H1 (cell line): ENCODE measurements around the gene RABIF. TPM values are rescaled to one million over a fixed set of nuclear protein-coding genes. Genes with fewer than 3 reads are reported as not detected.

Experiments
- polyA plus RNA-seq, 7 experiments: library from polyadenylated mRNA; depleted of rRNA in 3 of 7; stranded (reverse) in 5 of 7; unstranded in 2 of 7; fragments of >200 nt in 5 of 7; fragments of 200-250 nt in 2 of 7; gene quantifications; 1 replicate in 5 of 7; 2 replicates in 1 of 7; 4 replicates in 1 of 7; pipeline versions ENCODE4 v1.2.1 to v1.2.3, GENCODE V29; 2011 to 2013; ENCODE audit warnings: missing spikeins in 2 of 7, mixed read lengths in 2 of 7
- total RNA-seq: library from RNA; stranded (reverse); fragmentation: NEBNext Ultra II Directional; extraction: Animal tissue kit (Norgen Biotek cat#: 25700); gene quantifications from 2 replicates; pipeline ENCODE4 v1.2.1, GENCODE V29; 2021
- TF ChIP-seq, protein P1 (sequence below): fragments of 300-600 bp; sonication (generic); IDR thresholded peaks from 2 replicates; pipeline ENCODE4 v1.7.1; 2012; ENCODE audit warnings: low read length, moderate library complexity, mild to moderate bottlenecking, inconsistent platforms; ENCODE audit not compliant: insufficient replicate concordance

The RABIF gene
- total and polyA plus RNA-seq, 2 of the 8 experiments (the other 6 are each of a cell fraction or from before 2014, with no cell fraction given), result 5.6 to 6.9 TPM

DNA sequence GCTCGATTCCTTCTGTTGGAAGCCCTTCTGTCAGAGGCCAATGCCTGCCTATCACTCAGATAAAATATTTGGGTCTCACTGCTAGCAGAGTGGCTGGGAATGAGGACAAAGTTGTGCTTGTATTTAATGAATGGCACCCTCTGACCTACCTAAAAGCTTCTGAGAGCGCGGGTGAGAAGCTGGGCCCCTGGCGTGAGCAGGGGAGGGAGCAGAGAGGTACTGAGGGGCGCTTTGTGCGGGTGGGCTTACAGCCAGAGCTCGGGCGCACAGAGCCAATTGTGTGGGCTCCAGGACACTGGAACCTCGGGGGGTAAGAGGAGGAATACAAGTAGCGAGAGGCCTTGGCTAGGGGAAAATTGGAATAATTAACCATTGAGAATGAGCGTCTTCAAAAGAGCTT lies 45.9 kb downstream of the RABIF start (continued):
- TF ChIP-seq, protein P1, sequence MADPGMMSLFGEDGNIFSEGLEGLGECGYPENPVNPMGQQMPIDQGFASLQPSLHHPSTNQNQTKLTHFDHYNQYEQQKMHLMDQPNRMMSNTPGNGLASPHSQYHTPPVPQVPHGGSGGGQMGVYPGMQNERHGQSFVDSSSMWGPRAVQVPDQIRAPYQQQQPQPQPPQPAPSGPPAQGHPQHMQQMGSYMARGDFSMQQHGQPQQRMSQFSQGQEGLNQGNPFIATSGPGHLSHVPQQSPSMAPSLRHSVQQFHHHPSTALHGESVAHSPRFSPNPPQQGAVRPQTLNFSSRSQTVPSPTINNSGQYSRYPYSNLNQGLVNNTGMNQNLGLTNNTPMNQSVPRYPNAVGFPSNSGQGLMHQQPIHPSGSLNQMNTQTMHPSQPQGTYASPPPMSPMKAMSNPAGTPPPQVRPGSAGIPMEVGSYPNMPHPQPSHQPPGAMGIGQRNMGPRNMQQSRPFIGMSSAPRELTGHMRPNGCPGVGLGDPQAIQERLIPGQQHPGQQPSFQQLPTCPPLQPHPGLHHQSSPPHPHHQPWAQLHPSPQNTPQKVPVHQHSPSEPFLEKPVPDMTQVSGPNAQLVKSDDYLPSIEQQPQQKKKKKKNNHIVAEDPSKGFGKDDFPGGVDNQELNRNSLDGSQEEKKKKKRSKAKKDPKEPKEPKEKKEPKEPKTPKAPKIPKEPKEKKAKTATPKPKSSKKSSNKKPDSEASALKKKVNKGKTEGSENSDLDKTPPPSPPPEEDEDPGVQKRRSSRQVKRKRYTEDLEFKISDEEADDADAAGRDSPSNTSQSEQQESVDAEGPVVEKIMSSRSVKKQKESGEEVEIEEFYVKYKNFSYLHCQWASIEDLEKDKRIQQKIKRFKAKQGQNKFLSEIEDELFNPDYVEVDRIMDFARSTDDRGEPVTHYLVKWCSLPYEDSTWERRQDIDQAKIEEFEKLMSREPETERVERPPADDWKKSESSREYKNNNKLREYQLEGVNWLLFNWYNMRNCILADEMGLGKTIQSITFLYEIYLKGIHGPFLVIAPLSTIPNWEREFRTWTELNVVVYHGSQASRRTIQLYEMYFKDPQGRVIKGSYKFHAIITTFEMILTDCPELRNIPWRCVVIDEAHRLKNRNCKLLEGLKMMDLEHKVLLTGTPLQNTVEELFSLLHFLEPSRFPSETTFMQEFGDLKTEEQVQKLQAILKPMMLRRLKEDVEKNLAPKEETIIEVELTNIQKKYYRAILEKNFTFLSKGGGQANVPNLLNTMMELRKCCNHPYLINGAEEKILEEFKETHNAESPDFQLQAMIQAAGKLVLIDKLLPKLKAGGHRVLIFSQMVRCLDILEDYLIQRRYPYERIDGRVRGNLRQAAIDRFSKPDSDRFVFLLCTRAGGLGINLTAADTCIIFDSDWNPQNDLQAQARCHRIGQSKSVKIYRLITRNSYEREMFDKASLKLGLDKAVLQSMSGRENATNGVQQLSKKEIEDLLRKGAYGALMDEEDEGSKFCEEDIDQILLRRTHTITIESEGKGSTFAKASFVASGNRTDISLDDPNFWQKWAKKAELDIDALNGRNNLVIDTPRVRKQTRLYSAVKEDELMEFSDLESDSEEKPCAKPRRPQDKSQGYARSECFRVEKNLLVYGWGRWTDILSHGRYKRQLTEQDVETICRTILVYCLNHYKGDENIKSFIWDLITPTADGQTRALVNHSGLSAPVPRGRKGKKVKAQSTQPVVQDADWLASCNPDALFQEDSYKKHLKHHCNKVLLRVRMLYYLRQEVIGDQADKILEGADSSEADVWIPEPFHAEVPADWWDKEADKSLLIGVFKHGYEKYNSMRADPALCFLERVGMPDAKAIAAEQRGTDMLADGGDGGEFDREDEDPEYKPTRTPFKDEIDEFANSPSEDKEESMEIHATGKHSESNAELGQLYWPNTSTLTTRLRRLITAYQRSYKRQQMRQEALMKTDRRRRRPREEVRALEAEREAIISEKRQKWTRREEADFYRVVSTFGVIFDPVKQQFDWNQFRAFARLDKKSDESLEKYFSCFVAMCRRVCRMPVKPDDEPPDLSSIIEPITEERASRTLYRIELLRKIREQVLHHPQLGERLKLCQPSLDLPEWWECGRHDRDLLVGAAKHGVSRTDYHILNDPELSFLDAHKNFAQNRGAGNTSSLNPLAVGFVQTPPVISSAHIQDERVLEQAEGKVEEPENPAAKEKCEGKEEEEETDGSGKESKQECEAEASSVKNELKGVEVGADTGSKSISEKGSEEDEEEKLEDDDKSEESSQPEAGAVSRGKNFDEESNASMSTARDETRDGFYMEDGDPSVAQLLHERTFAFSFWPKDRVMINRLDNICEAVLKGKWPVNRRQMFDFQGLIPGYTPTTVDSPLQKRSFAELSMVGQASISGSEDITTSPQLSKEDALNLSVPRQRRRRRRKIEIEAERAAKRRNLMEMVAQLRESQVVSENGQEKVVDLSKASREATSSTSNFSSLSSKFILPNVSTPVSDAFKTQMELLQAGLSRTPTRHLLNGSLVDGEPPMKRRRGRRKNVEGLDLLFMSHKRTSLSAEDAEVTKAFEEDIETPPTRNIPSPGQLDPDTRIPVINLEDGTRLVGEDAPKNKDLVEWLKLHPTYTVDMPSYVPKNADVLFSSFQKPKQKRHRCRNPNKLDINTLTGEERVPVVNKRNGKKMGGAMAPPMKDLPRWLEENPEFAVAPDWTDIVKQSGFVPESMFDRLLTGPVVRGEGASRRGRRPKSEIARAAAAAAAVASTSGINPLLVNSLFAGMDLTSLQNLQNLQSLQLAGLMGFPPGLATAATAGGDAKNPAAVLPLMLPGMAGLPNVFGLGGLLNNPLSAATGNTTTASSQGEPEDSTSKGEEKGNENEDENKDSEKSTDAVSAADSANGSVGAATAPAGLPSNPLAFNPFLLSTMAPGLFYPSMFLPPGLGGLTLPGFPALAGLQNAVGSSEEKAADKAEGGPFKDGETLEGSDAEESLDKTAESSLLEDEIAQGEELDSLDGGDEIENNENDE, result no peak
